CMK (cell line): Measurements from ENCODE around the gene JAK2.

Source experiments
- DNase-seq: peaks from one replicate; pipeline ENCODE4 v3.0.0-alpha.2; 2010; ENCODE audit warnings: low read depth

Gene JAK2

GRCh38 chr9:5144217-5144616, 159.1 kb downstream of the JAK2 start:
- no peak for DNase-seq

DNA sequence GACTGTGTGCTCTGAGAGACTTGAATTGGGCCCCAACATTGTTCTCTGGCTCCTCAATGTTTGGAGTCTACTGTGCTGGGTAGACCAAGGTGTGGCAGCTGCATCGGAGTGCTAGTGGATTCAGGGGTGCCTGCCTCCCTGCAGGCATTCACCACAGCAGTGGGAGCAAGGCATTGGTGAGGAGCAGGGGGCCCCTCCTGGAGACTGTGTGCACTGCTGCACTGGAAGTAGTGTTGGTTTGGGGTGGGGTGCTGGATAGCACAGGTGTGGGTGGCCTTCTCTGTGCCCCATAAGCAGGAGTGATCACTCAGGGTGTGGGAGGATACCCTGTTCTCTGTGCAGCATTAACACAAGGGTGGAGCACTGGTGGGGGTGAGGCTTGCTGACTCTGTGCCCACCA, 161.2 kb downstream of the JAK2 start:
- DNase-seq, result no peak
